ENCODE data around the gene MARK1.

DNA sequence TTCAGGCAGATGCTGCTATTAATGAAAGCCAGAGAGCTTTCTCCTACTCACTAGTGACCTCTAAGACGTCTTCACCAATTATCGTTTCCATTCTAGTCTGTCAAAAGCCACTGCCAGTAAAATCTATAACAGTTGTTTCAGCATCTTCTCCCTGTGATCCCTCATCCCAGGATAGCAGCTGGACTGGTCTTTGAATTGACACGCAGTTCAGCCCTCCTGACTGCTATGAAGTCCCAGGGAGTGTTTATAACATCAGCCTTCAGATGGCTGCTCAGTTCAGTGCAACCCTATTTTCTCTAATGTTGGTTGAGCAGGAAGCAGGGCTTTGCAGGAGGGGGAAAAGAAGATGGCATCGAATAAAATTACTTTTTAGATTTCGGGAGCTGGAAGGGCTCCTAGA is 23.6 kb upstream of the MARK1 start:
- TF ChIP-seq, protein P1, sequence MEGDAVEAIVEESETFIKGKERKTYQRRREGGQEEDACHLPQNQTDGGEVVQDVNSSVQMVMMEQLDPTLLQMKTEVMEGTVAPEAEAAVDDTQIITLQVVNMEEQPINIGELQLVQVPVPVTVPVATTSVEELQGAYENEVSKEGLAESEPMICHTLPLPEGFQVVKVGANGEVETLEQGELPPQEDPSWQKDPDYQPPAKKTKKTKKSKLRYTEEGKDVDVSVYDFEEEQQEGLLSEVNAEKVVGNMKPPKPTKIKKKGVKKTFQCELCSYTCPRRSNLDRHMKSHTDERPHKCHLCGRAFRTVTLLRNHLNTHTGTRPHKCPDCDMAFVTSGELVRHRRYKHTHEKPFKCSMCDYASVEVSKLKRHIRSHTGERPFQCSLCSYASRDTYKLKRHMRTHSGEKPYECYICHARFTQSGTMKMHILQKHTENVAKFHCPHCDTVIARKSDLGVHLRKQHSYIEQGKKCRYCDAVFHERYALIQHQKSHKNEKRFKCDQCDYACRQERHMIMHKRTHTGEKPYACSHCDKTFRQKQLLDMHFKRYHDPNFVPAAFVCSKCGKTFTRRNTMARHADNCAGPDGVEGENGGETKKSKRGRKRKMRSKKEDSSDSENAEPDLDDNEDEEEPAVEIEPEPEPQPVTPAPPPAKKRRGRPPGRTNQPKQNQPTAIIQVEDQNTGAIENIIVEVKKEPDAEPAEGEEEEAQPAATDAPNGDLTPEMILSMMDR (IDR thresholded peaks at IDR 0.05), result no peak
- TF ChIP-seq POLR2A (IDR thresholded peaks at IDR 0.05) (no peak), POLR2AphosphoS5 (IDR thresholded peaks at IDR 0.05) (no peak)
